Heart left ventricle (tissue), 16 donors: ENCODE data around the gene USP34. TPM values are rescaled to one million over a fixed set of nuclear protein-coding genes. Genes with fewer than 3 reads are reported as not detected.
"Not testable (repeated sequence)": the region's sequence is repeated elsewhere in the genome, so short reads cannot be mapped to it uniquely, and the experiment has no call there.

Experiments
- ATAC-seq, 4 donors: fragments of 200-7000 bp; cut with Tn5 transposase; one replicate each; pipeline ENCODE4 v1.9.1; 2020 to 2022; ENCODE audit warnings: moderate library complexity in 4 of 4, mild to moderate bottlenecking in 3 of 4, moderate number of reproducible peaks in 1 of 4
- DNase-seq, 5 donors: peaks; one replicate each; pipeline ENCODE4 v3.0.0-alpha.2; 2020
- H3K27ac ChIP-seq, 12 donors: fragments of 200-600 bp; sonication (generic) in 4 of 12; one replicate each; pipeline versions ENCODE4 v1.5.0 to v1.8.0; 2016 to 2022; ENCODE audit warnings: mild to moderate bottlenecking in 2 of 12
- H3K27me3 ChIP-seq, 9 donors: fragments of 200-600 bp; sonication (generic) in 2 of 9; one replicate each; pipeline versions ENCODE4 v1.5.1 to v1.8.0; 2016 to 2022; ENCODE audit warnings: mild to moderate bottlenecking in 3 of 9
- H3K36me3 ChIP-seq, 9 donors: fragments of 200-600 bp; sonication (generic) in 2 of 9; one replicate each; pipeline versions ENCODE4 v1.5.0 to v1.8.0; 2018 to 2022; ENCODE audit warnings: mild to moderate bottlenecking in 2 of 9
- H3K4me1 ChIP-seq, 12 donors: fragments of 200-600 bp; sonication (generic) in 4 of 12; one replicate each; pipeline versions ENCODE4 v1.5.0 to v1.8.0; 2016 to 2022; ENCODE audit warnings: mild to moderate bottlenecking in 3 of 12
- H3K4me3 ChIP-seq, 12 donors: fragments of 200-600 bp; sonication (generic) in 4 of 12; one replicate each; pipeline versions ENCODE4 v1.5.0 to v1.8.0; 2017 to 2022; ENCODE audit warnings: mild to moderate bottlenecking in 9 of 12, moderate library complexity in 4 of 12
- H3K9me3 ChIP-seq, 12 donors: fragments of 200-600 bp; sonication (generic) in 4 of 12; one replicate each; pipeline versions ENCODE4 v1.5.0 to v1.8.0; 2016 to 2022; ENCODE audit warnings: mild to moderate bottlenecking in 1 of 12
- POLR2A ChIP-seq, 2 donors: fragments of 450-650 bp; IDR thresholded peaks; one replicate each; pipeline ENCODE4 v1.6.1; 2017; ENCODE audit warnings: antibody characterized with exemption in 2 of 2, mild to moderate bottlenecking in 2 of 2, moderate library complexity in 2 of 2
- WGBS, 4 donors: extraction: QIAGEN DNeasy Blood & Tissue Kit in 2 of 4; methylation state at CpG; one replicate each; pipeline versions ENCODE4 v1.1.5 to v1.1.7; 2013 to 2018; 5-methylcytosine and 5-hydroxymethylcytosine counted together
- intact Hi-C, 10 donors: fragments of 100-400 bp; cut with DNase I; formaldehyde crosslinking; loops; one replicate each; pipeline versions ENCODE4 v1.11.1 to v1.14.2; 2022
- polyA plus RNA-seq, 2 donors: library from polyadenylated mRNA; stranded (reverse); fragments of 200-250 nt; gene quantifications; one replicate each; pipeline ENCODE4 v1.2.3, GENCODE V29; 2013
- total RNA-seq, 9 donors: library from RNA; depleted of rRNA in 2 of 9; stranded (reverse); fragments of >200 nt in 2 of 9; fragmentation: NEBNext Ultra II Directional in 3 of 9; extraction: Animal tissue kit (Norgen Biotek cat#: 25700) in 3 of 9; gene quantifications; one replicate each; pipeline versions ENCODE4 v1.1.0 to v1.2.4, GENCODE V29; 2016 to 2023
- TF ChIP-seq, protein P1 (sequence below), 12 donors: fragments of 200-600 bp; sonication (generic) in 4 of 12; IDR thresholded peaks; one replicate each; pipeline versions ENCODE4 v1.5.0 to v1.8.0; 2018 to 2022; ENCODE audit warnings: antibody characterized with exemption in 12 of 12, mild to moderate bottlenecking in 5 of 12
- donor health status: ischemic (EF 13 %, LVEDD 7.1; RV severe dilation, severe dysfunction).
- donor health status: healthy with polysubstance abuse.
- donor health status: DM: no; HTN: yes; CAD: no.
- donor health status: DM: no; HTN: no; CAD: no.
- donor health status: ischemic (EF 25% LVEDD 6.9; RV normal size, moderate dysfunction).
- donor health status: ischemic (EF 25% LVEDD 5.7; RV mildly dilated, moderate dysfunction).
- donor health status: healthy.
- donor health status: DM: yes; HTN: yes; CAD: no.
- donor health status: ischemic (EF 35%, LVEDD 5.7; RV mildly dilated, moderate dysfunction).
- donor health status: nonischemic (EF 11% LVEDD 7.7; RV severe dilation, severe dysfunction).
- donor health status: DM: yes; HTN: yes; CAD: no.
- donor health status: PGD.
- donor health status: ischemic (EF 29% LVEDD 5.4; RV normal size, mild dysfunction).
- donor health status: nonischemic (EF 23%, LVEDD 6.1; RV moderate dilation, normal function).

USP34 gene
- total and polyA plus RNA-seq, 11 donors: 33.3 to 82.8 (median 60.6) TPM

DNA sequence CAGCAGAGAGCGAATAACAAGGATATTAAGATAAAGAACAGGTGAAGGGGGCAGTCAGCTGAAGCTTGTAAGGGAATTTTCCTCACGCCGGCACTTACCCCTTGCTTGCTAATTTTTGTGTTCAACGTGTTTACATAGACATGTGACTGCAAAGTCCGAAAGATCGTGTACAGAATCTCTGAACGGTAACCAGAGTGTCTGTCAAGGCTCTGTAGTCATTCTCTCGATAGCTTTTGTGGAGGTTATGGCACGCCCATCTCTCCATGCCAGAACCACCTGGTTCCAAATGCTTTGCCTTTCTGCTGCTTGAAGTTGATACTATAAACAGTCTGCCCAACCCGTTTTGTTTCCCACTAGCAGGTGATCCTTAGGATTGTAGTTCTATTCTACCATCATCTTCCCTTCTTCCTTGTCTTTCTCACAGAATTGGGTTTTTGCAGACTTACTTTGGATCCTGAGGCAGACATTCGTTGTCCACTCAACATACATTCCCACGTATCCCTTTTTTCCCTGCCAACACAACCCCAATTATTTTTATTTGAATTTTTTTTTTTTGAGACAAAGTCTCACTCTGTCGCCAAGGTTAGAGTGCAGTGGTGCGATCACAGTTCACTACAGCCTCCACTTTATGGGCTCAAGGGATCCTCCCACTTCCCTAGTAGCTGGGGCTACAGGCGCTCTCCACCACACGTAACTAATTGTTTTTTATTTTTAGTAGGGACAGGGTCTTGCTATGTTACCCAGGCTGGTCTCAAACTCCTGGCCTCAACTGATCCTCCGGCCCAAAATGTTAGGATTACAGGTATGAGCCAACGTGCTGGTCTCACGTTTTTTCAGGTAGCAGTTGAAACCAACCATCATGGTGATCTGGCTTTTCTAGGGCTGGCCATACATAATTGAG, 1.3 kb upstream of the USP34 start:
- intact Hi-C loops: loop anchor here in 6 of 10 donors (1.0 to 10.0 kb wide), 9 partner anchors 50 to 295 kb away; partner anchors contain the start of gene XPO1 (in 1 of the 6)
- H3K9me3 ChIP-seq: no peaks in the 10 kb centered on the region
- DNase-seq (no peak), ATAC-seq (no peak)
- 39 to 43% (median 41%) methylated on average over 19 of the region's 19 CpGs for WGBS, 4 donors
- peak overlapping the region; percentile 95 to 100 (median 98) for H3K27ac ChIP-seq
- H3K27me3 ChIP-seq: no peaks in the 10 kb centered on the region
- peaks cover 2 to 34% (median 22%) of the 10 kb centered on the region in 12 donors for H3K4me1 ChIP-seq
- TF ChIP-seq, protein P1, sequence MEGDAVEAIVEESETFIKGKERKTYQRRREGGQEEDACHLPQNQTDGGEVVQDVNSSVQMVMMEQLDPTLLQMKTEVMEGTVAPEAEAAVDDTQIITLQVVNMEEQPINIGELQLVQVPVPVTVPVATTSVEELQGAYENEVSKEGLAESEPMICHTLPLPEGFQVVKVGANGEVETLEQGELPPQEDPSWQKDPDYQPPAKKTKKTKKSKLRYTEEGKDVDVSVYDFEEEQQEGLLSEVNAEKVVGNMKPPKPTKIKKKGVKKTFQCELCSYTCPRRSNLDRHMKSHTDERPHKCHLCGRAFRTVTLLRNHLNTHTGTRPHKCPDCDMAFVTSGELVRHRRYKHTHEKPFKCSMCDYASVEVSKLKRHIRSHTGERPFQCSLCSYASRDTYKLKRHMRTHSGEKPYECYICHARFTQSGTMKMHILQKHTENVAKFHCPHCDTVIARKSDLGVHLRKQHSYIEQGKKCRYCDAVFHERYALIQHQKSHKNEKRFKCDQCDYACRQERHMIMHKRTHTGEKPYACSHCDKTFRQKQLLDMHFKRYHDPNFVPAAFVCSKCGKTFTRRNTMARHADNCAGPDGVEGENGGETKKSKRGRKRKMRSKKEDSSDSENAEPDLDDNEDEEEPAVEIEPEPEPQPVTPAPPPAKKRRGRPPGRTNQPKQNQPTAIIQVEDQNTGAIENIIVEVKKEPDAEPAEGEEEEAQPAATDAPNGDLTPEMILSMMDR (IDR thresholded peaks at IDR 0.05): no peak
- no peak for TF ChIP-seq POLR2A (IDR thresholded peaks at IDR 0.05)
- H3K4me3 ChIP-seq: peak overlapping the region; percentile 68 to 99 (median 90)
- H3K36me3 ChIP-seq: peaks cover 0 to 25% (median 6%) of the 10 kb centered on the region in 9 donors

DNA sequence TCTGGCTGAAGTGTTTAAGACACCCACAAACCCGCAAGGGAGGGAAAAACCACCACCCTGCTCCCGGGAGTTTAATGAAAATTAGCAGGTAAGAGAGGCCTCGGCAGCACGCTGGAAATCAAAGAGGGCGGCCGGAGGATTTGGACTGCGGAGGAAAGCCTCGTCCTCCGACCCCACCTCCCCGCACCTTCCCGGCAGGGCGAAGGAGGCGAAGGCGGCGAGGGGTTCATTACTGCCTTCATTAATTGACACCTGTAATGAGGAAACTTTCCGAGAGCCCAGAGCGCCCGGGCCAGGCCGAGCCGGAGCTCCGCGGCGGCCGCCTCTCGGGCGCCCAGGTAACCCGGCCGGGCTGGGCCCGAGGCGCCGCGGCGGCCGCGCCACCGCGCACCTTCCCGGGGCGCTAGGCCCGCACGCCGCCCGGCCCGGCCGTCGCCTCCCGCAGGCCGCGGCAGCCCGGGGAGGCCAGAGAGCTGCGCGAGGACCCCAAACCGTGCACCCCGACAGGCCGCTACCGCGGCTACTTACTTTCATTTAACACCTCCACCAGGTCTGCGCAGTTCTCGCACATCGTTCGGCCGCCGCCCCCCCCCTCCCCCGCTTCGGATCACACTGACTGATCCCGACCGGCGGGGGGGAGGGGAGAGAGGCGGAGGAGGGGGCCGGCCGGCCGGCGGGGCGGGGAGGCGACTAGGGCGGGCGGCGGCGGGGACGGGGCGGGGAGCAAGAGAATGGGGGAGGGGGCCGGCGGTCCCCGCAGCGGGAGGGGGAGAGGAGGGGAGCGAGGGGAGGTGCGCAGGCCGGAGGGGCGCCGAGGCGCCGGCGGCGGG, 550 bp downstream of the USP34 start:
- WGBS, 4 donors: 0 to 2% (median 1%) methylated on average over 19 to 80 of the region's 94 CpGs
- peaks cover 0 to 14% (median 5%) of the 10 kb centered on the region in 9 donors for H3K36me3 ChIP-seq
- H3K4me3 ChIP-seq: peak overlapping the region; percentile 68 to 99 (median 90)
- H3K4me1 ChIP-seq: peaks cover 2 to 44% (median 28%) of the 10 kb centered on the region in 12 donors
- intact Hi-C loops: loop anchor here in 5 of 10 donors (2.0 to 10.0 kb wide), 8 partner anchors 48 to 294 kb away; partner anchors contain the start of gene XPO1 (in 1 of the 5)
- DNase-seq (peak; percentile 90 to 92 (median 92)), ATAC-seq (peak; percentile 38 to 80 (median 74))
- no peaks in the 10 kb centered on the region for H3K27me3 ChIP-seq
- peak overlapping the region; percentile 95 to 100 (median 98) for H3K27ac ChIP-seq
- TF ChIP-seq, protein P1 (IDR thresholded peaks at IDR 0.05): no peak
- no peak for TF ChIP-seq POLR2A (IDR thresholded peaks at IDR 0.05)
- H3K9me3 ChIP-seq: no peaks in the 10 kb centered on the region

DNA sequence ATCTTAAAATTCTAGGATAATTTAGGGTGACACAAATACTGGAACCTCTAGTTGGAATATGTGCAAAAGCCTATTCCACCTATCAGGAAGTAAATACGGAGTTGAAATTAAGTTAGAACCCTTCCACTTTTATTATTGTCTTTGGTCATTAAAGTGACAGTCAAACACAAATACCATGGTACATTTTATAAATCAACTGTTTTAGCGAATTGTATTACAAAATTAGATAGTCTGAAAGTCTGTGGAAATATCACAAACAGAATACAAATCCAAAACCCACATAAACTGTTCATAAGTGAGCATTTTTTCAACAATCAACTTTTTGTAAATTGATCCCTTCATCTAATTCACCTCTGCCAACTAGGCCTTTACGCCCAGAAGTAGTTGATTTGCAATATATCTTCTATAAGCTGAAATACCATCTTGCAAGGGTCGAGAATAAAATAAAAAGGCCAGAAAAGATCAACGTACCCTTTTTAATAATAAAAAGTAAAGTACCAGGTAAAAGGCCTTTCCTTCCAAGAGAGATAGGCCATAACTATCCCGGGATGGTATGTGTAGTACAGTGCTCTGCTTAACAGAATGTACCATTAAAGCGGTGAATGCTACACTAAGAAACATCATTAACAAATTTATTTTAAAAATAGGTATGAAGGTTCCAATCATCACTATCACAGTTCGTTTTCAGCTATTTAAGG, 1.3 kb downstream of the USP34 start:
- intact Hi-C loops: loop anchor here in 6 of 10 donors (2.0 to 10.0 kb wide), 9 partner anchors 47 to 293 kb away; partner anchors contain the start of gene XPO1 (in 1 of the 6)
- no peaks in the 10 kb centered on the region for H3K27me3 ChIP-seq
- H3K36me3 ChIP-seq: peaks cover 0 to 14% (median 5%) of the 10 kb centered on the region in 9 donors
- H3K4me1 ChIP-seq: peaks cover 2 to 52% (median 31%) of the 10 kb centered on the region in 12 donors
- ATAC-seq: no peak
- H3K4me3 ChIP-seq: peak overlapping the region; percentile 68 to 99 (median 90)
- 6 to 10% (median 9%) methylated on average over 8 of the region's 8 CpGs for WGBS, 4 donors
- DNase-seq: no peak
- H3K9me3 ChIP-seq: no peaks in the 10 kb centered on the region
- H3K27ac ChIP-seq: peak overlapping the region; percentile 95 to 100 (median 98)
- TF ChIP-seq POLR2A (IDR thresholded peaks at IDR 0.05): no peak
- TF ChIP-seq, protein P1 (IDR thresholded peaks at IDR 0.05): no peak

DNA sequence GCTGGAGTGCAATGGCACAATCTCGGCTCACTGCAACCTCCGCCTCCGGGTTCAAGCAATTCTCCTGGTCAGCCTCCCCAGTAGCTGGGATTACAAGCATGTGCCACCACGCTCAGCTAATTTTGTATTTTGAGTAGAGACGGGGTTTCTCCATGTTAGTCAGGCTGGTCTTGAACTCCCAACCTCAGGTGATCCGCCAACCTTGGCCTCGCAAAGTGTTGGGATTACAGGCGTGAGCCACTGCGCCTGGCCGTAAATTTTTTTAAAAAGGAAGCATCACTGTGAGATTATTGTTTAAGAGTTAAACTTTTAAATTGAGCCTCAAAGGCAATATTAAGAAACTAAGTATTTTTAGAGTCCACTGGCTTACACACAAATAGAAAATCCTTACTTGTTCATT, 2.7 kb downstream of the USP34 start:
- H3K36me3 ChIP-seq: peaks cover 0 to 14% (median 5%) of the 10 kb centered on the region in 9 donors
- 91 to 96% (median 95%) methylated on average over 10 of the region's 10 CpGs for WGBS, 4 donors
- DNase-seq, H3K9me3 ChIP-seq, H3K4me3 ChIP-seq, H3K27ac ChIP-seq, H3K27me3 ChIP-seq, ATAC-seq: not testable (repeated sequence)
- intact Hi-C loops: loop anchor here in 1 of 10 donors (10.0 kb wide), 1 partner anchor 53 kb away; no protein-coding TSS in a partner anchor
- peaks cover 2 to 61% (median 42%) of the 10 kb centered on the region in 12 donors for H3K4me1 ChIP-seq
